Activated CD8-positive, alpha-beta memory T cell treated with anti-CD3 and anti-CD28 coated beads for 24 hours (primary cell): ENCODE data around the gene RPIA.
"Not testable (repeated sequence)": the region's sequence is repeated elsewhere in the genome, so short reads cannot be mapped to it uniquely, and the experiment has no call there.

Source experiments
- DNase-seq: peaks from one replicate; pipeline ENCODE4 v3.0.0-alpha.2; 2020

RPIA gene

DNA sequence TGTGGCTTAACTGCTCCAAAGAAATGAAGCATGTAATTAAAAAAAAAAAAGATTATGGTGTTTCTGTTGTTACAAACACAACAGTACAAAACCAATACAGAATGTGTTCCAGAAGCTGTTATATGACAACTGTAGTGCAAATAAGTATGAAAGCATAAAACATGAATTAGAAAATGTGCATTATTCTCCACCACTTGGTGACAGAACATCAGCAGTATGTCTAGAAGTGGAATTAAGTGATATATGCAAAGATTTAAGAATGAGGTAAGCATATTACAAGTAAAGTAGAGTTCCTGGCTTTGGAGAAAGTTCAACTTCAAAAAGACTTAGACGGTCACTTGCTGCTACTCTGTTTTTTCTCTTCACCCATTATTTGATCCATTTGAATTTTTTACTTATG, 105.0 kb downstream of the RPIA start:
- not testable (repeated sequence) for DNase-seq

DNA sequence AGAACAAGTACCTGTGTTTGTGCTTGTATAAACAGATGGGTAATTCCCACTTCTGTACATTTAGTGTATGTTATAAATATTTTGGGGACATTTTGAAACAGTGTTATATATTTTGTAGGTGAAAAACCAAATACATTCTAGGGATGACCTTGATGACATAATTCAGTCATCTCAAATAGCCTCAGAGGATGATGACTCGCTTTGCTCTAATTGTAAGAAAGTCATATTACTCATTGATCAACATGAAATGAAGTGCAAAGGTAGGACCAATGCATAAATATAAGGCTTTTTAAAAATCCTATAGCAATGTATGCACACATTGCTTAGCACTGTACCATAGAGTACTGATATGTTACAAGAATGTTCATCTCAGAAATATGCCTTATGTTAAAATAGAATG, 105.7 kb downstream of the RPIA start:
- not testable (repeated sequence) for DNase-seq
